GM21717 (cell line): ENCODE results near the gene GNLY.

Experiments
- ATAC-seq: cut with Tn5 transposase; IDR thresholded peaks from one replicate; pipeline ENCODE4 v1.9.1; 2021; ENCODE audit warnings: mild to moderate bottlenecking, moderate library complexity; ENCODE audit not compliant: unreplicated experiment

Gene GNLY

GRCh38 chr2:85681776-85682175, 12.4 kb upstream of the GNLY start:
- no peak for ATAC-seq

GRCh38 chr2:85682378-85682777, 11.8 kb upstream of the GNLY start:
- ATAC-seq, result no peak

GRCh38 chr2:85684380-85684779, 9.8 kb upstream of the GNLY start:
- no peak for ATAC-seq

- ATAC-seq, result no peak
Observed at GRCh38 chr2:85684806-85685205, 9.4 kb upstream of the GNLY start.

- no peak for ATAC-seq
Observed at GRCh38 chr2:85690932-85691331, 3.2 kb upstream of the GNLY start.

- ATAC-seq, result no peak
Observed at GRCh38 chr2:85692039-85692645, 2.0 kb upstream of the GNLY start.

- ATAC-seq, result no peak
Observed at GRCh38 chr2:85695121-85695520, 963 bp downstream of the GNLY start.

GRCh38 chr2:85695691-85696668, 1.8 kb downstream of the GNLY start:
- no peak for ATAC-seq

GRCh38 chr2:85697096-85697495, 2.9 kb downstream of the GNLY start:
- no peak for ATAC-seq

- no peak for ATAC-seq
Observed at GRCh38 chr2:85697716-85698115, 3.6 kb downstream of the GNLY start.

- no peak for ATAC-seq
Observed at GRCh38 chr2:85698184-85698879, 4.2 kb downstream of the GNLY start.

- no peak for ATAC-seq
Observed at GRCh38 chr2:85698880-85699254, 4.7 kb downstream of the GNLY start.

- no peak for ATAC-seq
Observed at GRCh38 chr2:85699325-85699724, 5.2 kb downstream of the GNLY start.

GRCh38 chr2:85702172-85702571, 8.0 kb downstream of the GNLY start:
- ATAC-seq, result no peak

- ATAC-seq, result no peak
Observed at GRCh38 chr2:85702800-85703199, 8.6 kb downstream of the GNLY start.

- no peak for ATAC-seq
Observed at GRCh38 chr2:85703329-85703728, 9.2 kb downstream of the GNLY start.

- no peak for ATAC-seq
Observed at GRCh38 chr2:85704038-85704437, 9.9 kb downstream of the GNLY start.

- no peak for ATAC-seq
Observed at GRCh38 chr2:85704800-85705679, 10.9 kb downstream of the GNLY start.

GRCh38 chr2:85705680-85706039, 11.5 kb downstream of the GNLY start:
- no peak for ATAC-seq

GRCh38 chr2:85706063-85706462, 11.9 kb downstream of the GNLY start:
- ATAC-seq, result no peak
